DOHH2 (cell line): Measurements from ENCODE around the gene AGTPBP1.

Experiments
- H3F3A ChIP-seq: fragments of 200-600 bp; sonication (generic), shearing (Covaris generic); 2 replicates; pipeline ENCODE4 v1.6.0; 2016; ENCODE audit warnings: antibody characterized with exemption, mild to moderate bottlenecking; ENCODE audit not compliant: control insufficient read depth, insufficient read depth
- H3K27ac ChIP-seq: fragments of 200-600 bp; sonication (generic); 2 replicates; pipeline ENCODE4 v1.5.1; 2014; ENCODE audit warnings: low read depth, mild to moderate bottlenecking, low read length, moderate library complexity
- H3K27me3 ChIP-seq: fragments of 200-600 bp; sonication (generic); 2 replicates; pipeline ENCODE4 v1.6.1; 2014; ENCODE audit warnings: mild to moderate bottlenecking, low read length, mixed read lengths; ENCODE audit not compliant: control insufficient read depth
- H3K36me3 ChIP-seq: fragments of 200-600 bp; sonication (generic); 2 replicates; pipeline ENCODE4 v1.6.1; 2014; ENCODE audit warnings: mild to moderate bottlenecking, low read length, moderate library complexity, mixed read lengths; ENCODE audit not compliant: control insufficient read depth
- H3K4me1 ChIP-seq: fragments of 200-600 bp; sonication (generic); 2 replicates; pipeline ENCODE4 v1.6.1; 2014; ENCODE audit warnings: mild to moderate bottlenecking, low read length, mixed read lengths; ENCODE audit not compliant: control insufficient read depth
- H3K4me2 ChIP-seq: fragments of 200-600 bp; sonication (generic); 2 replicates; pipeline ENCODE4 v1.6.0; 2014; ENCODE audit warnings: mild to moderate bottlenecking, low read length, moderate library complexity
- H3K4me3 ChIP-seq: fragments of 200-600 bp; sonication (generic); 2 replicates; pipeline ENCODE4 v1.5.1; 2014; ENCODE audit warnings: mild to moderate bottlenecking, low read length, mixed read lengths
- H3K79me2 ChIP-seq: fragments of 200-600 bp; sonication (generic); 2 replicates; pipeline ENCODE4 v1.6.1; 2014; ENCODE audit warnings: mild to moderate bottlenecking, low read length, mixed read lengths; ENCODE audit not compliant: control insufficient read depth
- H3K9me2 ChIP-seq: fragments of 200-600 bp; sonication (generic); replicated peaks from 2 replicates; pipeline ENCODE4 v1.6.1; 2014; ENCODE audit warnings: mild to moderate bottlenecking, low read length, mixed read lengths; ENCODE audit not compliant: control insufficient read depth
- H3K9me3 ChIP-seq: fragments of 200-600 bp; sonication (generic); 2 replicates; pipeline ENCODE4 v1.6.1; 2014; ENCODE audit warnings: antibody characterized with exemption, low read length, mixed read lengths; ENCODE audit not compliant: control insufficient read depth, insufficient read depth
- H4K20me1 ChIP-seq: fragments of 200-600 bp; sonication (generic); 2 replicates; pipeline ENCODE4 v1.6.0; 2014; ENCODE audit warnings: low read depth, mild to moderate bottlenecking, antibody characterized with exemption, low read length, moderate library complexity; ENCODE audit not compliant: control insufficient read depth, insufficient read depth
- CTCF ChIP-seq: fragments of 200-600 bp; sonication (generic); IDR thresholded peaks from one replicate; pipeline ENCODE4 v1.5.1; 2014; ENCODE audit warnings: antibody characterized with exemption, mild to moderate bottlenecking, low read depth, low read length; ENCODE audit not compliant: poor library complexity, severe bottlenecking
- EZH2phosphoT487 ChIP-seq: fragments of 200-600 bp; sonication (generic); IDR thresholded peaks from 2 replicates; pipeline ENCODE4 v1.6.1; 2017; ENCODE audit warnings: borderline replicate concordance, mild to moderate bottlenecking, antibody characterized with exemption, low read length, moderate library complexity, mixed read lengths

The AGTPBP1 gene

GRCh38 chr9:85617141-85617670 lies 124.5 kb downstream of the AGTPBP1 start:
- no peaks in the 10 kb centered on the region for H4K20me1 ChIP-seq
- H3F3A ChIP-seq, result no peaks in the 10 kb centered on the region
- H3K9me3 ChIP-seq, result no peaks in the 10 kb centered on the region
- TF ChIP-seq CTCF (no peak), EZH2phosphoT487 (no peak)
- H3K9me2 ChIP-seq, result no peaks in the 10 kb centered on the region
- H3K4me3 ChIP-seq, result no peak overlapping the region
- H3K27me3 ChIP-seq, result no peaks in the 10 kb centered on the region
- no peaks in the 10 kb centered on the region for H3K79me2 ChIP-seq
- no peak overlapping the region for H3K4me2 ChIP-seq
- no peaks in the 10 kb centered on the region for H3K4me1 ChIP-seq
- no peak overlapping the region for H3K27ac ChIP-seq
- peaks cover 5% of the 10 kb centered on the region; the same call in 1 of the 2 replicates for H3K36me3 ChIP-seq

DNA sequence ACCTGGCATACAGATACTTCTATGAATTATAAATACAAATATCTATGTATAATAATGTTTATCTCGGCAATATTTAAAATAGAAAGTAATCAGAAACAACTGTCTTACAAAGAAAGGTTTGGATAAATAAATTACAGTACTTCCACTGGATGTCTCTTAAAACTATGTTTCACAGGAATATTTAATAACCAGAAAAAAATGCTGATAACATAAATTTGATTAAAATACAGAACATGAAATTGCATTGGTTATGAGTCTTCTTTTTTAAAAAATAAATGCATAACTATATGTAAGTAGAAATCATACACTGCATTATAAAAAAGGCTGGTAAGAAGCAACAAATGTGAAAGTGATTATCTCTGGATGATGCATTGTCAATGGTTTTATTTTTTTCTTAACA lies 126.0 kb downstream of the AGTPBP1 start:
- Histone ChIP-seq H3K27ac (no peak overlapping the region), H3K4me1 (peaks cover 2% of the 10 kb centered on the region), H3K9me3 (no peaks in the 10 kb centered on the region), H4K20me1 (no peaks in the 10 kb centered on the region), H3F3A (no peaks in the 10 kb centered on the region), H3K36me3 (peaks cover 5% of the 10 kb centered on the region; the same call in 1 of the 2 replicates), H3K4me2 (no peak overlapping the region), H3K4me3 (no peak overlapping the region), H3K27me3 (no peaks in the 10 kb centered on the region), H3K79me2 (no peaks in the 10 kb centered on the region), H3K9me2 (no peaks in the 10 kb centered on the region)
- TF ChIP-seq CTCF, result no peak
- TF ChIP-seq EZH2phosphoT487, result no peak

GRCh38 chr9:85610074-85610860 lies 131.5 kb downstream of the AGTPBP1 start:
- no peak for TF ChIP-seq EZH2phosphoT487
- TF ChIP-seq CTCF, result peak; percentile 91
- peaks cover 12% of the 10 kb centered on the region for H3K4me1 ChIP-seq

More at GRCh38 chr9:85610074-85610860, 131.5 kb downstream of the AGTPBP1 start:
- Histone ChIP-seq H3K4me3 (peak overlapping the region; percentile 35), H3K4me2 (peak overlapping the region; percentile 41), H3K79me2 (no peaks in the 10 kb centered on the region), H3K36me3 (no peaks in the 10 kb centered on the region), H3K27me3 (no peaks in the 10 kb centered on the region), H3K9me3 (no peaks in the 10 kb centered on the region), H3K9me2 (no peaks in the 10 kb centered on the region), H3K27ac (no peak overlapping the region), H3F3A (no peaks in the 10 kb centered on the region), H4K20me1 (no peaks in the 10 kb centered on the region)
